PC-9 (cell line): Measurements from ENCODE around the gene TM9SF2. TPM values are rescaled to one million over a fixed set of nuclear protein-coding genes. Genes with fewer than 3 reads are reported as not detected.

Experiments used
- BruUV-seq: library from RNA; stranded (reverse); fragments of 400-500 nt; replicated peaks from 2 replicates; lab custom pipeline; 2021; lab: Mats Ljungman, UMichigan
- CTCF ChIA-PET: fragments of 300-600 bp; sonication (Branson Sonifier 250); formaldehyde crosslinking; loops from one replicate; lab custom pipeline; 2022; ENCODE audit warnings: antibody characterized with exemption; lab: Charles Lee
- POLR2A ChIA-PET: fragments of 300-600 bp; sonication (Branson Sonifier 250); formaldehyde crosslinking; loops from one replicate; lab custom pipeline; 2022; ENCODE audit warnings: antibody characterized with exemption; ENCODE audit not compliant: unreplicated experiment; lab: Charles Lee
- DNase-seq, 2 experiments: peaks; one replicate each; pipeline versions ENCODE4 v3.0.0 to v3.0.0-alpha.2; 2015 to 2022; ENCODE audit warnings: mixed read lengths in 1 of 2
- H2AFZ ChIP-seq: fragments of 200-600 bp; sonication (generic); 2 replicates; pipeline ENCODE4 v1.8.1; 2017; ENCODE audit warnings: antibody characterized with exemption
- H3F3A ChIP-seq: fragments of 200-600 bp; sonication (generic); 2 replicates; pipeline ENCODE4 v1.8.1; 2017; ENCODE audit warnings: antibody characterized with exemption, mild to moderate bottlenecking, low read depth; ENCODE audit not compliant: insufficient read depth
- H3K27ac ChIP-seq: fragments of 200-600 bp; sonication (generic); 2 replicates; pipeline ENCODE4 v1.6.1; 2016; ENCODE audit warnings: mixed run types
- H3K27me3 ChIP-seq: fragments of 200-600 bp; sonication (generic); 2 replicates; pipeline ENCODE4 v1.6.1; 2016; ENCODE audit warnings: low read depth, mixed run types; ENCODE audit not compliant: insufficient read depth
- H3K36me3 ChIP-seq: fragments of 200-600 bp; sonication (generic); 2 replicates; pipeline ENCODE4 v1.6.1; 2016; ENCODE audit warnings: low read depth, mixed run types
- H3K4me1 ChIP-seq: fragments of 200-600 bp; sonication (generic); replicated peaks from 2 replicates; pipeline ENCODE4 v1.6.1; 2016; ENCODE audit warnings: mixed run types; ENCODE audit not compliant: insufficient read depth
- H3K4me2 ChIP-seq: fragments of 200-600 bp; sonication (generic); 2 replicates; pipeline ENCODE4 v1.6.1; 2017; ENCODE audit warnings: mixed run types
- H3K4me3 ChIP-seq: fragments of 200-600 bp; sonication (generic); 2 replicates; pipeline ENCODE4 v1.6.1; 2016; ENCODE audit warnings: mixed run types
- H3K79me2 ChIP-seq: fragments of 200-600 bp; sonication (generic); 2 replicates; pipeline ENCODE4 v1.6.1; 2017; ENCODE audit warnings: low read depth, mixed run types
- H3K9me2 ChIP-seq: fragments of 200-600 bp; sonication (generic); 2 replicates; pipeline ENCODE4 v1.8.1; 2017; ENCODE audit warnings: mild to moderate bottlenecking; ENCODE audit not compliant: insufficient read depth
- H3K9me3 ChIP-seq: fragments of 200-600 bp; sonication (generic); 2 replicates; pipeline ENCODE4 v1.8.1; 2016; ENCODE audit warnings: low read depth; ENCODE audit not compliant: insufficient read depth
- H4K20me1 ChIP-seq: fragments of 200-600 bp; sonication (generic); 2 replicates; pipeline ENCODE4 v1.8.1; 2017; ENCODE audit not compliant: insufficient read depth
- CTCF ChIP-seq: fragments of 200-600 bp; sonication (generic); conservative IDR thresholded peaks from 2 replicates; pipeline ENCODE4 v1.6.1; 2017; ENCODE audit warnings: mixed run types, antibody characterized with exemption, mild to moderate bottlenecking, moderate library complexity
- EZH2 ChIP-seq: fragments of 200-600 bp; sonication (generic); IDR thresholded peaks from 2 replicates; pipeline ENCODE4 v1.8.0; 2017; ENCODE audit warnings: antibody characterized with exemption, low read depth
- intact Hi-C: fragments of 100-400 bp; cut with micrococcal nuclease; formaldehyde crosslinking; loops from one replicate; pipeline ENCODE4 v1.10.0; 2022; ENCODE audit not compliant: unreplicated experiment
- total RNA-seq: library from RNA; stranded (reverse); gene quantifications from 2 replicates; pipeline ENCODE4 v1.2.3, GENCODE V29; 2021

TM9SF2 gene
- total RNA-seq, 1 experiment from 2014 or later: 87.0 TPM

- Histone ChIP-seq H3K36me3 (no peaks in the 10 kb centered on the region), H3K27ac (no peak overlapping the region), H3K4me1 (no peaks in the 10 kb centered on the region), H4K20me1 (no peaks in the 10 kb centered on the region), H3K9me2 (no peaks in the 10 kb centered on the region), H3F3A (no peaks in the 10 kb centered on the region), H3K27me3 (no peaks in the 10 kb centered on the region), H2AFZ (no peak overlapping the region), H3K79me2 (no peaks in the 10 kb centered on the region), H3K4me2 (no peak overlapping the region), H3K4me3 (no peak overlapping the region), H3K9me3 (no peaks in the 10 kb centered on the region)
- intact Hi-C loops: no loop called here
- DNase-seq: no peak
- POLR2A ChIA-PET: no interaction called here
- BruUV-seq: no TSS peak
- TF ChIP-seq CTCF: no peak
- no peak for TF ChIP-seq EZH2
- CTCF ChIA-PET: no interaction called here
Measured at GRCh38 chr13:99585609-99586008, 84.3 kb downstream of the TM9SF2 start.

- intact Hi-C loops: no loop called here
- Histone ChIP-seq H3K4me3 (no peak overlapping the region), H3K27ac (no peak overlapping the region), H2AFZ (no peak overlapping the region), H3K9me2 (no peaks in the 10 kb centered on the region), H3K9me3 (no peaks in the 10 kb centered on the region), H4K20me1 (no peaks in the 10 kb centered on the region), H3K79me2 (no peaks in the 10 kb centered on the region), H3K27me3 (no peaks in the 10 kb centered on the region), H3K4me2 (no peak overlapping the region), H3K36me3 (no peaks in the 10 kb centered on the region), H3K4me1 (no peaks in the 10 kb centered on the region), H3F3A (no peaks in the 10 kb centered on the region)
- ChIA-PET POLR2A (no interaction called here), CTCF (no interaction called here)
- no peak for TF ChIP-seq EZH2
- no TSS peak for BruUV-seq
- DNase-seq: no peak
Measured at GRCh38 chr13:99587021-99587420, 85.7 kb downstream of the TM9SF2 start.

- DNase-seq: no peak
- Histone ChIP-seq H3K9me3 (no peaks in the 10 kb centered on the region), H2AFZ (no peak overlapping the region), H3K36me3 (no peaks in the 10 kb centered on the region), H3K9me2 (no peaks in the 10 kb centered on the region), H3F3A (no peaks in the 10 kb centered on the region), H3K4me1 (no peaks in the 10 kb centered on the region), H3K79me2 (no peaks in the 10 kb centered on the region), H3K27me3 (no peaks in the 10 kb centered on the region), H3K4me2 (no peak overlapping the region), H4K20me1 (no peaks in the 10 kb centered on the region), H3K4me3 (no peak overlapping the region), H3K27ac (no peak overlapping the region)
- ChIA-PET POLR2A (no interaction called here), CTCF (no interaction called here)
- TF ChIP-seq EZH2 (no peak), CTCF (no peak)
- no TSS peak for BruUV-seq
- intact Hi-C loops: no loop called here
Measured at GRCh38 chr13:99587893-99588606, 86.8 kb downstream of the TM9SF2 start.

GRCh38 chr13:99589575-99589974 lies 88.3 kb downstream of the TM9SF2 start:
- CTCF ChIA-PET: no interaction called here
- BruUV-seq: no TSS peak

More at GRCh38 chr13:99589575-99589974, 88.3 kb downstream of the TM9SF2 start:
- H3K9me2 ChIP-seq: no peaks in the 10 kb centered on the region
- H3F3A ChIP-seq: no peaks in the 10 kb centered on the region
- H3K4me2 ChIP-seq: no peak overlapping the region
- H3K36me3 ChIP-seq: no peaks in the 10 kb centered on the region
- H3K27ac ChIP-seq: no peak overlapping the region
- H3K79me2 ChIP-seq: no peaks in the 10 kb centered on the region
- intact Hi-C loops: no loop called here
- no peak overlapping the region for H3K4me3 ChIP-seq
- TF ChIP-seq CTCF (no peak), EZH2 (no peak)
- POLR2A ChIA-PET: no interaction called here
- no peak for DNase-seq
- 0 out of 2 replicates have a peak overlapping the region, but pooled peaks have one; percentile 67 for H2AFZ ChIP-seq
- H4K20me1 ChIP-seq: no peaks in the 10 kb centered on the region
- H3K27me3 ChIP-seq: no peaks in the 10 kb centered on the region
- H3K4me1 ChIP-seq: no peaks in the 10 kb centered on the region
- H3K9me3 ChIP-seq: no peaks in the 10 kb centered on the region
